Measurements from ENCODE around the gene NFASC. TPM values are rescaled to one million over a fixed set of nuclear protein-coding genes. Genes with fewer than 3 reads are reported as not detected.

NFASC gene
- total RNA-seq, 1 experiment from 2014 or later, result 6.8 TPM

GRCh38 chr1:204959836-204960235 lies 89.2 kb downstream of the NFASC start:
- no peak for DNase-seq (ENCODE audit: low read depth)

GRCh38 chr1:204960306-204961125 lies 89.9 kb downstream of the NFASC start:
- DNase-seq (ENCODE audit: low read depth), result no peak

- no peak for DNase-seq (ENCODE audit: low read depth)
Observed at GRCh38 chr1:204961765-204962419, 91.2 kb downstream of the NFASC start.

- DNase-seq (ENCODE audit: low read depth), result no peak
Observed at GRCh38 chr1:204962742-204963632, 92.3 kb downstream of the NFASC start.

GRCh38 chr1:204967451-204967850 lies 96.8 kb downstream of the NFASC start:
- no peak for DNase-seq (ENCODE audit: low read depth)

- DNase-seq (ENCODE audit: low read depth), result no peak
Observed at GRCh38 chr1:204968135-204968534, 97.5 kb downstream of the NFASC start.

- no peak for DNase-seq (ENCODE audit: low read depth)
Observed at GRCh38 chr1:204968951-204969350, 98.3 kb downstream of the NFASC start.

- no peak for DNase-seq (ENCODE audit: low read depth)
Observed at GRCh38 chr1:204970937-204971336, 100.3 kb downstream of the NFASC start.

- peak; percentile 66 for DNase-seq (ENCODE audit: low read depth)
Observed at GRCh38 chr1:204971517-204972336, 101.1 kb downstream of the NFASC start.

- no peak for DNase-seq (ENCODE audit: low read depth)
Observed at GRCh38 chr1:204972426-204972825, 101.8 kb downstream of the NFASC start.

- DNase-seq (ENCODE audit: low read depth), result no peak
Observed at GRCh38 chr1:204973449-204973848, 102.8 kb downstream of the NFASC start.

- no peak for DNase-seq (ENCODE audit: low read depth)
Observed at GRCh38 chr1:204974327-204974726, 103.7 kb downstream of the NFASC start.

GRCh38 chr1:204975021-204975420 lies 104.4 kb downstream of the NFASC start:
- no peak for DNase-seq (ENCODE audit: low read depth)

- DNase-seq (ENCODE audit: low read depth), result peak; percentile 17
Observed at GRCh38 chr1:204975568-204976235, 105.0 kb downstream of the NFASC start.

- no peak for DNase-seq (ENCODE audit: low read depth)
Observed at GRCh38 chr1:204976646-204977045, 106.0 kb downstream of the NFASC start.

GRCh38 chr1:204977318-204977717 lies 106.7 kb downstream of the NFASC start:
- no peak for DNase-seq (ENCODE audit: low read depth)

GRCh38 chr1:204978782-204979181 lies 108.1 kb downstream of the NFASC start:
- DNase-seq (ENCODE audit: low read depth), result no peak

- no peak for DNase-seq (ENCODE audit: low read depth)
Observed at GRCh38 chr1:204979306-204979705, 108.6 kb downstream of the NFASC start.

- DNase-seq (ENCODE audit: low read depth), result no peak
Observed at GRCh38 chr1:204979891-204980649, 109.4 kb downstream of the NFASC start.

- peak; percentile 5 for DNase-seq (ENCODE audit: low read depth)
Observed at GRCh38 chr1:204980840-204981405, 110.3 kb downstream of the NFASC start.
